Mucosa of rectum (tissue), 2 donors: ENCODE measurements around the gene CEP57.

Source experiments
- H3K27ac ChIP-seq, 2 donors: one replicate each; pipeline ENCODE4 v1.7.0; 2013; ENCODE audit warnings: inconsistent platforms in 2 of 2, low read depth in 2 of 2, low read length in 2 of 2
- H3K27me3 ChIP-seq, 2 donors: one replicate each; pipeline ENCODE4 v1.7.0; 2013; ENCODE audit warnings: low read length in 2 of 2; ENCODE audit not compliant: control insufficient read depth in 2 of 2, insufficient read depth in 2 of 2
- H3K36me3 ChIP-seq, 2 donors: one replicate each; pipeline ENCODE4 v1.7.0; 2013; ENCODE audit warnings: low read length in 2 of 2; ENCODE audit not compliant: control insufficient read depth in 2 of 2, insufficient read depth in 2 of 2
- H3K4me1 ChIP-seq, 2 donors: one replicate each; pipeline ENCODE4 v1.7.0; 2013; ENCODE audit warnings: low read length in 2 of 2, mild to moderate bottlenecking in 1 of 2; ENCODE audit not compliant: control insufficient read depth in 2 of 2, insufficient read depth in 2 of 2
- H3K4me3 ChIP-seq, 2 donors: one replicate each; pipeline ENCODE4 v1.7.0; 2013; ENCODE audit warnings: low read length in 2 of 2
- H3K9ac ChIP-seq, 2 donors: one replicate each; pipeline ENCODE4 v1.7.0; 2013; ENCODE audit warnings: low read length in 2 of 2, low read depth in 1 of 2, mild to moderate bottlenecking in 1 of 2
- H3K9me3 ChIP-seq, 2 donors: one replicate each; pipeline ENCODE4 v1.7.0; 2013; ENCODE audit warnings: low read length in 2 of 2; ENCODE audit not compliant: control insufficient read depth in 2 of 2
- donor health status: healthy.
- donor health status: Normal muscosa, but diverticular disease.

Gene CEP57

DNA sequence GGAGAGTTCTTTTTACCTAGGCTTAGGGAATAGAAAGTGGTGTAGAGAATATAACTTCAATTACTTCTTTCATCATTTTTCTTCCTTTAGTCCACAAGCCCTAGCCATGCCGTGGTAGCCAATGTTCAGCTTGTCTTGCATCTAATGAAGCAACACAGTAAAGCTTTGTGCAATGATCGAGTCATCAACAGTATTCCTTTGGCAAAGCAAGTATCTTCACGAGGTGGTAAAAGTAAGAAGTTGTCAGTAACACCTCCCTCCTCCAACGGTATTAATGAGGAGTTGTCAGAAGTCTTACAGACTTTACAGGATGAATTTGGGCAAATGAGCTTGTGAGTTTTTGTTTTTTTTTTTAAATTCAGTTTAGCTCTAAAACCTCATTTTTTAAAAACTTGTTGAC is 37.4 kb downstream of the CEP57 start:
- H3K9me3 ChIP-seq = no peaks in the 10 kb centered on the region
- H3K9ac ChIP-seq = no peak overlapping the region
- H3K4me3 ChIP-seq = no peak overlapping the region
- no peaks in the 10 kb centered on the region for H3K4me1 ChIP-seq
- no peaks in the 10 kb centered on the region for H3K27me3 ChIP-seq
- peaks cover 25 to 26% of the 10 kb centered on the region in 2 donors for H3K36me3 ChIP-seq
- no peak overlapping the region for H3K27ac ChIP-seq

- H3K4me3 ChIP-seq = no peak overlapping the region
- H3K9ac ChIP-seq = no peak overlapping the region
- H3K4me1 ChIP-seq = no peaks in the 10 kb centered on the region
- peaks cover 24 to 32% of the 10 kb centered on the region in 2 donors for H3K36me3 ChIP-seq
- H3K9me3 ChIP-seq = no peaks in the 10 kb centered on the region
- no peak overlapping the region for H3K27ac ChIP-seq
- no peaks in the 10 kb centered on the region for H3K27me3 ChIP-seq
Measured at GRCh38 chr11:95829580-95830259, 39.4 kb downstream of the CEP57 start.

GRCh38 chr11:95831198-95831883 is 41.0 kb downstream of the CEP57 start:
- Histone ChIP-seq H3K36me3 (peaks cover 24 to 44% of the 10 kb centered on the region in 2 donors), H3K27me3 (no peaks in the 10 kb centered on the region), H3K9me3 (no peaks in the 10 kb centered on the region), H3K9ac (no peak overlapping the region), H3K4me1 (no peaks in the 10 kb centered on the region), H3K27ac (no peak overlapping the region), H3K4me3 (no peak overlapping the region)

DNA sequence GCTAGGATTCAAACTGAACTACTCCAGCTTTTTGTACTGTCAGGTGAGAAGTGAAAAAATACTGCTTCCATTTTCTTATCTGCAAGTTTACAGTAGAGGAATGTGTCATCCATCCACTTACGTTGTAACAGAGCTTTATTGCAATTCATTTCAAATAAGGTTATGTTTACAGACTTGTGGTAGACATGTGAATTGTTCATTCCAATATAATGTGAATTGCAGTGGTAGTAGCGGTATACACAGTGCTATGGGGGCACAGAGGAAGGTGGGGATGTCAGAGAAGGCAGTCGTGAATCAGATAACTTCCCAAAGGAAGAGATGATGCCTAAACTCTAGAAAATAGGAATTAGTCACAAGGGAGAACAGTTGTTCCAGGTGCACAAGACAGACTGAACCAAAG is 42.5 kb downstream of the CEP57 start:
- H3K27ac ChIP-seq = no peak overlapping the region
- no peaks in the 10 kb centered on the region for H3K27me3 ChIP-seq
- H3K4me3 ChIP-seq = no peak overlapping the region
- H3K4me1 ChIP-seq = no peaks in the 10 kb centered on the region
- no peaks in the 10 kb centered on the region for H3K9me3 ChIP-seq
- peaks cover 18 to 44% of the 10 kb centered on the region in 2 donors for H3K36me3 ChIP-seq
- no peak overlapping the region for H3K9ac ChIP-seq

- Histone ChIP-seq H3K4me1 (no peaks in the 10 kb centered on the region), H3K9ac (no peak overlapping the region), H3K27me3 (no peaks in the 10 kb centered on the region), H3K9me3 (no peaks in the 10 kb centered on the region), H3K4me3 (no peak overlapping the region), H3K27ac (no peak overlapping the region), H3K36me3 (peaks cover 18 to 44% of the 10 kb centered on the region in 2 donors)
Measured at GRCh38 chr11:95833378-95833777, 43.1 kb downstream of the CEP57 start.

GRCh38 chr11:95835351-95835750 is 45.1 kb downstream of the CEP57 start:
- no peaks in the 10 kb centered on the region for H3K4me1 ChIP-seq
- H3K36me3 ChIP-seq = peaks cover 10 to 42% of the 10 kb centered on the region in 2 donors
- H3K27me3 ChIP-seq = no peaks in the 10 kb centered on the region
- H3K9ac ChIP-seq = no peak overlapping the region
- no peak overlapping the region for H3K27ac ChIP-seq
- H3K9me3 ChIP-seq = no peaks in the 10 kb centered on the region
- H3K4me3 ChIP-seq = no peak overlapping the region

GRCh38 chr11:95835768-95836488 is 45.6 kb downstream of the CEP57 start:
- no peak overlapping the region for H3K9ac ChIP-seq
- H3K4me1 ChIP-seq = no peaks in the 10 kb centered on the region
- H3K4me3 ChIP-seq = no peak overlapping the region
- no peak overlapping the region for H3K27ac ChIP-seq
- H3K9me3 ChIP-seq = no peaks in the 10 kb centered on the region
- H3K27me3 ChIP-seq = no peaks in the 10 kb centered on the region
- H3K36me3 ChIP-seq = peaks cover 11 to 40% of the 10 kb centered on the region in 2 donors

- H3K27ac ChIP-seq = no peak overlapping the region
- no peak overlapping the region for H3K9ac ChIP-seq
- H3K9me3 ChIP-seq = no peaks in the 10 kb centered on the region
- peaks cover 28 to 30% of the 10 kb centered on the region in 2 donors for H3K36me3 ChIP-seq
- H3K4me3 ChIP-seq = no peak overlapping the region
- H3K27me3 ChIP-seq = no peaks in the 10 kb centered on the region
- no peaks in the 10 kb centered on the region for H3K4me1 ChIP-seq
Measured at GRCh38 chr11:95845167-95845566, 54.9 kb downstream of the CEP57 start.

DNA sequence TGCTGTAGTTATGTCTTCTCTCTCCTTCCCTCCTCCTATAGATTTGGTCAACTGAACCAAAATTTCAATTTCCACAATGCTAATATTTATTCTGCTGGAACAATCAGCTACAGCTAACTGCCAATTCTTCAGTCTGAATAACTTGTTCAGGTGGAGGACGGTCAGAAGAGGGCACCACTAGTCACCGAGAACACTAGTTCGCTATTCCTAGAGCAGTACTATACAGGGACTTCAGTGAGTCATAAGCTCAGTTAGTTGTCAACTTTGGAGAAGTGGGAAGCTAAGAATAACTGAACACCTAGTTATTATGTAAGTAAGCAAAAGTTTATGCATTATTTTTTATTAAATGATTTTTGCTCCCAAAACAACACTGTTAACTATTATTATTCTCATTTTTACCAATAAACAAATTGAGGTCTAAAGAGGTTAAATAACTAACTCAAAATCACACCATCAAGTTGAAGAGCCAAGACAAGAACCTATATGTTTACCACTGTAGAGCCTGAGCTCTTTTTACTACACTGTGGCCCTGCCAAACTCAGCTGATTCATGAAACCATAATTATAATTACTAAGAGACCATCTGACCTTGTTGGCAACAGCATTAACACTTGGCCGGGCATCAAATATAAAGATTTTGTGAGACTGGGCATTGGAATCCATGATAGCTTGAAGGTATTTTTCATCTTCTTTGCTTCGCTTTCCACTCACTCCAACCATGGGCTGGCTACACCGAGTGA is 59.0 kb downstream of the CEP57 start:
- no peak overlapping the region for H3K27ac ChIP-seq
- no peaks in the 10 kb centered on the region for H3K9me3 ChIP-seq
- H3K36me3 ChIP-seq = peaks cover 22 to 23% of the 10 kb centered on the region in 2 donors
- no peak overlapping the region for H3K9ac ChIP-seq
- no peaks in the 10 kb centered on the region for H3K4me1 ChIP-seq
- H3K27me3 ChIP-seq = no peaks in the 10 kb centered on the region
- no peak overlapping the region for H3K4me3 ChIP-seq
